GM18498 (cell line): ENCODE measurements around the gene SLC25A36.
A peak's percentile ranks its signal among the peaks of the same experiment; 100 is the strongest.

Experiments
- ATAC-seq: cut with Tn5 transposase; IDR thresholded peaks from one replicate; pipeline ENCODE4 v1.9.1; 2021; ENCODE audit warnings: mild to moderate bottlenecking, moderate library complexity; ENCODE audit not compliant: unreplicated experiment

SLC25A36 gene, protein sequence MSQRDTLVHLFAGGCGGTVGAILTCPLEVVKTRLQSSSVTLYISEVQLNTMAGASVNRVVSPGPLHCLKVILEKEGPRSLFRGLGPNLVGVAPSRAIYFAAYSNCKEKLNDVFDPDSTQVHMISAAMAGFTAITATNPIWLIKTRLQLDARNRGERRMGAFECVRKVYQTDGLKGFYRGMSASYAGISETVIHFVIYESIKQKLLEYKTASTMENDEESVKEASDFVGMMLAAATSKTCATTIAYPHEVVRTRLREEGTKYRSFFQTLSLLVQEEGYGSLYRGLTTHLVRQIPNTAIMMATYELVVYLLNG

GRCh38 chr3:140941434-140942220 lies at the start of gene SLC25A36:
Gene SLC25A36 (plus strand): TSS chr3:140941836. CDS start chr3:140942055, 219 bp downstream.
- ATAC-seq: peak; percentile 97

DNA sequence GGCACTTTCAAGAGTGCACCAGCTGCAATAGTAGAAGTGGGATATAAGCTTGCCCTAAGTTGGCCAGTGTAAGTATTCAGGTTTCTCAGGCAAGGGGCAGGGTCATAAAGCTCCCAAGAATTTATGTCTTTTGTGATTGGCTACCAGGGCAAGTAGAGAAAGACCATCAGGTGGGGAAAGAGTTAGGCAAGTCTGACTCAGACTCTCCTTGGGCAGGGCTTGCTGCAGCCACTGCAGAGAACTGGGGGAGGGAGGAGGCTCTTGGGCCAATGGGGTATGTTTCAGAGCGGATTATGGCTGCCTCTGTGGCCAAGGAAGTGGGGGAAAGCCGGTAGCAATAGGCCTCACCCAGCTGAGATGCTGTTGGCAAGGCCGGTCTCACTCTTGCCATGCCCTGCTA lies 44.6 kb upstream of the SLC25A36 start:
- no peak for ATAC-seq

DNA sequence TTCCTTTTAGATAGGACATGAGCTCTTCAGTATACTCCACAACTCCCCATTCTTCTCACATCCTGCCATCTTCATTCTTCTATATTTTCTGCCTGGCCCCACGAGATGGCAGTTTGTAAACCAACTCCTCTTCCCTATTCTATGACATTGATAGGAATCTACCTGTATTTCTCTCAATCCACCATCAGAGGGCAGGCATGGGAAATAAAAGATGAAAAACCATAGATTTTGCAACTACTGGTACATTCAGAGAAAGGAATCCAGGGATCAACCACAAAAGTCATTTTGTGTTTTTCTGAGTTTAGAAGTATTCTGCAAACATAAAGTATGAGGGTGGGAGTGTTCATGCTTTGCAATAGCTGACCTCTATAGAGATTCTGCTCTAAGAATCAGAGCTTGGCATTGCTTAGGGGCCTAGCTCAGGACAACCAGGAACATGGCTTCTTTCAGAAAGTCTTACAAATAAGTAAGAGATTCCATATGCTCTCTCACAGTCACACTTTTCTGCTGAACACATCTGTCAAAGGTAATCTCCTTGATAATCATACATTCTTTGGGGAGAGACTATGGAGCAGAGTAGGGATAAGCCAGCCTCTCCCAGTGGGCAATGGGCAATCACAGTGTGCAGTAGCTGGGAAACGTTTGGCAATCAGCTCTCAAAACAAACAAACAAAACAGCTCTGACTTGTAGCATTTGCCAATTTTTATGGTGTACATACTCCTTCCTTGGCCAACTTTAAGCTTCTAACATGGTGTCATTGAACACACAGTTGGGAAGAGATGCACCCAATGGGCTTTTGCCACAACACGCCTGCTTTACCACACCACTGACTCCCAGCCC lies 43.1 kb upstream of the SLC25A36 start:
- ATAC-seq: no peak

- ATAC-seq: no peak
Measured at GRCh38 chr3:140899363-140899762, 42.3 kb upstream of the SLC25A36 start.

DNA sequence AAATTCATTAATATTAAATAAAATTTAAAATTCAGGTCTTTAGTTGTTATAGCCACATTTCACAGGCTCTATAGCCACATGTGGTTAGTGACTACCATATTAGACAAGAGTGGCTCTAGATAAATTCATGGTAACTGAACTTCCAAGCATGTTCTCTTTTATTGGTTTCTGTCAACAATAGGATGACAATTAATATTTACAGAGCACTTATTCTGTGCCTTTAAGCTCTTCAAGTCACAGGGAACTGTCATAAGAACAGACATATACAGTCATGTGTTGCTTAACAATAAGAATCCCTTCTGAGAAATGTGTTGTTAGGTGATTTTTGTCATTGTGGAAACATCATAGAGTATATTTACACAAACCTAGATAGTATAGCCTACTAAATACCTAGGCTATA lies 38.8 kb upstream of the SLC25A36 start:
- no peak for ATAC-seq

DNA sequence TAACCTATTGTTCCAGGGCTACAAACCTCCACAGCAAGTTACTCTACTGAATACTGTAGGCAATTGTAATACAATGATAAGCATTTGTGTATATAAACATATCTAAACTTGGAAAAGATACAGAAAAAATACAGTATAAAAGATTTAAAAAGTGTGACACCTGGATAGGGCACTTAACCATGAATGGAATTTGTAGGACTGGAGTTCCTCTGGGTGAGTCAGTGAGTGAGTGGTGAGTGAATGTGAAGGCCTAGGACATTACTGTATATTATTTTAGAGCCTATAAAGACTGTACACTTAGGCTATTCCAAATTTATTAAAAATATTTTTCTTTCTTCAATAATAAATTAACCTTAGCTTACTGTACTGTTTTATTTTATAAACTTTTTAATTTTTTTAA lies 38.4 kb upstream of the SLC25A36 start:
- no peak for ATAC-seq

DNA sequence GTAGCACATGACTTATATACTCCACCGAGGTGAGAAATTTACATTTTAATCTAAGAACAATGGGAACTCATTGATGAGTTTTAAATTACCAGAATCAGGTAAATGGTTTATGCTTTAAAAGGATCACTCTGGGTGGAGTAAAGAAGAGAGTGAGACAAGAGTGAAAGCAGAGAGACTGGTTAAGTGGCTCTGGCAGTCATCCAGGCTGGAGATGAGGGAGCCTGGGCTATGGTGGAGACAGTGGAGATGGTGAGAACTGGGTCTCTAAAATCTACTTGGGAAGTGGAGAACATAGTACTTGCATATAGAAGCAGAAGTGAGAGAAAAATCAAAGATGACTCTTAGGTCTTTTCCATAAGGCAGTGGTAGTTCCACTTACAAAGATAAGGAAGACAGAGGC lies 37.1 kb upstream of the SLC25A36 start:
- ATAC-seq: no peak

DNA sequence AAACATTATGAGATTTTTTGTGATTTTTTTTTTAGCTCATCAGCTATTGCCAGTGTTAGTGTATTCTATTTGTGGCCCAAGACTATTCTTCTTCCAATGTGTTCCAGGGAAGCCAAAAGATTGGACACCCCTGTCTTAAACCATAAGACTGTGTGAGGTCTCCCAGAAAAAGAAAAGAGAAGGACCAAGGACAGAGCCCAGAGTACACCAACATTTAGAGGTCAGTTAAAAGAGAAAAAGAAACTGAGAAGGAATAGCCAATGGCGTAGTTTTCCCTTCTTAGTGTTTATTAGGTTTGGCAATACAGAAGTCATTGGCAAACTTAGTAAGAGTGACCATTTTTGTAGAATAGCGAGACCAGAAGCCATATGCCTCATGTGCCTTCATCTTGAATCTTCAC lies 36.1 kb upstream of the SLC25A36 start:
- ATAC-seq: no peak

DNA sequence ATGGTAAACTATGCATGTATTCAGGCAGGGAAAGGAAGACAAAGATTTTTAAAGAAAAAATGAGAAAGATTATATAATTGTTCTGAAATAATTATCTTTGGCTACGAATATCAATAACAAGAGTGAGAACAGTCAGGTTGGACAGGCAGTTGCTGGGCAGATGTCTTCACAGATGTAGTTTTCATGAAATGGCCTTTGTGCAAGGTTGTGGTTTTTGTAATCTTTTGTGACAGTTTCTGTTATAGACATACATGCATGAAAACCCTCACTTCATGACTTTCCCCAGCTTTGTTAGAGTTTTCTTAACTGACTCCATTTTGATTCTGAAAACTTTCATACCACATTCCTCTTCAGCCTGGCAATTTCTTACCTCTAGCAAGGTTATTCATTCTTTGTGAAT lies 34.9 kb upstream of the SLC25A36 start:
- peak; percentile 55 for ATAC-seq

DNA sequence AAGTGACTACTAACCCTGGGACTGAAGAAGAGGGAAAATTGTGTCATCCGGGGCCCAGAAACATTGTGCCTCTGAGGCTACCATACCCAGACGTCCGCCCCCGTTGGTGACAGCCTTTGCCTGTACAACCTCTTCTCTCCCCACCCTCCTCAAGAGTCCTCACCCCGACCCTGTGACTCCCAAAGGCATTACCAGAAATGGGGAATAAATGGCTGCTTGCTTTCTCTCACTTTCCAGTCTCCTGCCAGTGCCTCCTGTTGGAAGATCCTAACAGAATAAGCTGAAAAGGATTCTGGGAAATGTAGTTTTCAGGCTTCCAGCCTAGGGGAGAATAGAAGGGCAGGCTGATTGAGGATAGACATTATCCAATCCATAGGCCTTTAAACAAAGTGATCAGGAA lies 30.8 kb upstream of the SLC25A36 start:
- ATAC-seq: no peak

DNA sequence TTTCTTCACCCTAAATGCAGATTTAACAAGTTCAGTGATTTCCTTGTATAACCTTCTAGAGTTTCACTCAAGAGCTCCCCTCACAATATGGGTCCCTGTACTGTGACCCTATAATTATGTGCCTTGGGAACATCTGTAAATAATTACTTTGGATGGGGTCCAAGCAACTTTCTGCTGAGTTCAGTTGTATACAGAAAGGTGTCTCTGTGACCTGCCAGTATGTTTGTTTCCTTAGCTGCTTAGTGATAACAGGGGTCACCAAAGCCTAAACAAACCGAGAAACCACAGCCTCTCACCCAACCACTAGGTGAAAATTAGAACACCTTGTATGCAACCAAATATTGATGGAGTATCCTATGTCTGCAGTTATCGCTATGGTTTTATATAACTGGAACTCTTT lies 29.8 kb upstream of the SLC25A36 start:
- ATAC-seq: no peak

GRCh38 chr3:140913728-140914127 lies 27.9 kb upstream of the SLC25A36 start:
- no peak for ATAC-seq

DNA sequence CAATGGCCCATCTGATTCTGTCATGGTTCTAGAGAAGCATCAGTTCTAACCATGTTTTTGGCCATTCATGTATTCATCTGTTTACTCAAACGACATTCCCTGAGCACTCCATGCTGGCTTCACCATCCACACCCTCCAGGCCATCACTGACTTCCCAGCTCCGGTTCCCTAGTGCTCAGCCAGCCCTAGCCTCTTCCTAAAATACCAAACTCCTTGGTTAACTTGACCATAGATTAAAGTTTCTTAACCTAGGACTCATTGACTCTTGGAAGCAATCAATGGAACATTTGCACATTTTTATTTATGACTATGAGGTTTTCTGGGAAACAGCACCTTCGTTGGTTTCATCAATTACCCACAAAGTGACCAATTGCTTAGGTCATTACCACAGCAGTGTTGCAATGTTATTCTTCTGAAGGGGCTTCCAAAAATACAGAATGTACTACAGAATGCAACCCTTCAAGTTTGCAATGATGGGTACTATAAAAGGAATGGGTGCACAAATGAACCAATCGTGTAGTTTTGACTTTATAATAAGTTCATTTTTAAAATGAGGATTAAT lies 27.2 kb upstream of the SLC25A36 start:
- no peak for ATAC-seq

DNA sequence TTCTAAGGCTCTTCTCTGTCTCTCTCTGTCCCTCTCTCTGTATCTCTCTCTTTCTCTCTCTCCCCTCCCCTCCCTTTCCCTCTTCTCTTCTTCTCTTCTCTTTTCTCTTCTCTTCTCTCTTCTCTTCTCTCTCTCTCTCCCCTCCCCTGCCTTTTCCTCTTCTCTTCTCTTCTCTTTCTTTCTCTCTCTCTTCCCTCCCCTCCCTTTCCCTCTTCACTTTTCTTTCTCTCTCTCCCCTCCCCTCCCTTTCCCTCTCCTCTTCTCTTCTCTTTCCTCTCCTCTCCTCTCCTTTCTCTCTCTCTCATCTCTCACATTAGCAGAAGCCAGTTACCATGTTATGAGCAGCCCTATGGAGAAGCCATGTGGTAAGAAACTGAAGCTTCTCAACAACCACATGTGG lies 25.0 kb upstream of the SLC25A36 start:
- no peak for ATAC-seq

GRCh38 chr3:140917772-140918171 lies 23.9 kb upstream of the SLC25A36 start:
- no peak for ATAC-seq

GRCh38 chr3:140920029-140920428 lies 21.6 kb upstream of the SLC25A36 start:
- ATAC-seq: no peak

- no peak for ATAC-seq
Measured at GRCh38 chr3:140922634-140923033, 19.0 kb upstream of the SLC25A36 start.

DNA sequence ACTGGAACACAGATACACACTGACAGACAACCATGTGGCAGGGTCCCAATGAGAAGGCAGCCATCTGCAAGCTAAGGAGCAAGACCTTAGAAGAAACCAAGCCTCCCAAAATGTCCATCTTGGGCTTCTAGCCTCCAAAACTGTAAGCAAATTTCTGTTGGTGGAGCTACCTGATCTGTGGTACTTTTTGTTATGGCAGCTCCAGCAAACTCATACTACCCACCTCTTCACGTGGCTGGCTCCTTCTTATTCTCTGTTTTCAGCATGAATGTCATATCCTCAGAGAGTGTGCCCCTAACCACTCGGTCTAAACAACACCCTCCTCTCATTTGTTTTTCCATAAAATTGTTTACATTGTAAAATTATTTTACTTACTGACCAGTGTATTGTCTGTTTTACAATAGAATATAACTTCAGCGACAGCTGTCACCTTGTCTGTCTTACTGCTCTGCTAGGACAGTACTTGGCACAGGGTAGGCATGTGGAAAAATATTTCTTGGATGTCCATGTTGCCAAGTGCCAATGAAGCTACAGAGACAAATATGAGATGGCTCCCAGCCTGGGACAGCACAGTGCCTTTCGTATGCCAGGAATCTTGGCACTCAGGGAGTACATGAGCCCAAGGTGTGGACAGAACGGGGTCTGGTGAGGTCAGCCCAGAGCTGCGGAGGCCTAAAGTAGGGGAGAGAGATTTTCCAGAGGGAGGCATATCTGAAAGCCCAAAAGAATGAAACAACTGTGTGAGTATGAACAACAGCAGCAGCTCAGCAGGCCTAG lies 17.4 kb upstream of the SLC25A36 start:
- ATAC-seq: no peak

DNA sequence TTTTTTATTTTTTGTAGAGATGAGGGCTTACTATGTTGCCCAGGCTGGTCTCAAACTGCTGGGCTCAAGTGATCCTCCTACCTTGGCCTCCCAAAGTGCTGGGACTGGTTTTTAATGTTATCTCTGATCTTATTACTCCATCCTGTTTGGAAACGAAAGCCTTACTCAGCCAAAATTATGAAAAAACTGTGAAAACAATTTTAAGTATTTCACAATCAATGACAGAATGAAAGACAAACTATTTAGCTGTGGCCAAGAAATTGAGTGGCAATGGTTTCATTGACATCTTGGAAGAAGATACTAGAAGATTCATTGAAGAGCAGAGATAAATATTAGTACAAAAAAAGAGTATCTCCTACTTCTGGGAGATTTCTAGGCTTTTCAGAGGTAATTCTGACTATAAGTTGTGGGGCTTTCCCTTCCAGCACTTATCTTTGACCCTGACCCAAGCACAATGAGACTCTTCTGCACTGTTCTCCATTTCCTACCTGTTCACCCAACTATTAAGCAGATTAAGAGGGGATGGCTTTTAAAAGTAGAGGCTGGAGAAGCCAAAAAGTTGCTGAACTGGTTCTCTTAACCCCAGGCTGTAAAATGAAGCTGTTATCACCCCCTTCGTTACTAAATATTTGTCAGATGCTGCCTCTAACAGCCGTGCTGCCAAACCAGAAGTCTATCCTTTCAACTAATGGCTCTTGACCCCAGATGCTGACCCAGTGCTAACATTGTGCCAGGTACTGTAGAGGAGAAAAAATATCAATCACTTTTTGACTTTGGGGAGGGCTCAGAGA lies 14.2 kb upstream of the SLC25A36 start:
- ATAC-seq: no peak

DNA sequence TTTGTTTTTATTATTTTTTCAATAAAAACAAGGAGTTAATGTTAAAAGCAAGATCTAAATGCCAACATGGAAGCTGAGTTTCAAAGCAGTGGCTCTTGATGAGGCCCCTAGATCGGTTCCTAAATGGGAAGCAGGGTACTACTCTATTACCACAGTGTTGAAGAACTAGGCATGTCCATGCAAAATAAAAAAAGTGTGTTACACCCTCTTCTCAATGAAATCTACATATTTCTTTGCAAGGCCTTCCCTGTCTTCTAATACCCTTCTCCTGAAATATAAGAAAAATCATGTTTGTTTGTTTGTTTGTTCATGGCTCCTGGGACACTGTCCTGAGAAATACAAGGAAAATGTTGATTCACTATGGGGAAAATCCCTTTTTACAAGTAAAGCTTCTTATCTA lies 12.2 kb upstream of the SLC25A36 start:
- no peak for ATAC-seq
